Stimulated activated CD8-positive, alpha-beta memory T cell treated with anti-CD3 and anti-CD28 coated beads, Interleukin-15, amount 100 ng/mL, for 24 hours (primary cell): ENCODE measurements around the gene MCM5.
"Not testable (repeated sequence)": the region's sequence is repeated elsewhere in the genome, so short reads cannot be mapped to it uniquely, and the experiment has no call there.

Experiments
- DNase-seq: peaks from one replicate; pipeline ENCODE4 v3.0.0-alpha.2; 2020; ENCODE audit warnings: low read depth

Gene MCM5

GRCh38 chr22:35432228-35432905 lies 32.4 kb downstream of the MCM5 start:
- no peak for DNase-seq

DNA sequence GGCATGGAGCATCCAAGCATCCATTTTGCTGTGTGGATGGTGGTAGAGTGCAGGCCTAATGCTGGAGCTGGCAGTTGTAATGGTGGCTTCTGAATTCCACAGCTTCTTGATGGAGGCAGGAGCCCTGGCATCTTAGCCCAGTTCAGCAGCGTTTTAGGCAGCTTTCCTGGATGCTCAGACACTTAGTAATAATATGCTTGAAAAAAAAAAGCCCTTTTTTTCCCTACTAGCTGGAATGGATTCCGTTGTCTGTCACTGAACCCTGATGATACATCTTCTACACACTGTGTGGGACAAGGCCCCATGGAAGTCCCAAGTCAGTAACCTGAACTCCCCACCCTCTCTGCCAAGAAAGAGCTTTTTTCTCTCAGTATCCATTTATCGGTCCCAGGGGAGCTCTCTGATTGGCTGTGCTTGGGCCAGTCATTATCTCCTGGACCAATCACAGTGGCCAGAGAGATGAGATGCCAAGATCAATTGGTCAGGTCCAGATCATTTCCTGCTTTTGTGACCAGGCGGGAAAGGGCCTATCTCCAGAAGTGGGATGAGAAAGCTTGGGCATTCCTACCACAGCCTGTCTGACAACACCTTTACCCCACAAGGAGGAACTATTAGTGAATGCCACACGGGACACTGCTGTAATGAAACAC lies 34.2 kb downstream of the MCM5 start:
- DNase-seq = no peak

- DNase-seq = no peak
Measured at GRCh38 chr22:35435201-35435740, 35.3 kb downstream of the MCM5 start.

DNA sequence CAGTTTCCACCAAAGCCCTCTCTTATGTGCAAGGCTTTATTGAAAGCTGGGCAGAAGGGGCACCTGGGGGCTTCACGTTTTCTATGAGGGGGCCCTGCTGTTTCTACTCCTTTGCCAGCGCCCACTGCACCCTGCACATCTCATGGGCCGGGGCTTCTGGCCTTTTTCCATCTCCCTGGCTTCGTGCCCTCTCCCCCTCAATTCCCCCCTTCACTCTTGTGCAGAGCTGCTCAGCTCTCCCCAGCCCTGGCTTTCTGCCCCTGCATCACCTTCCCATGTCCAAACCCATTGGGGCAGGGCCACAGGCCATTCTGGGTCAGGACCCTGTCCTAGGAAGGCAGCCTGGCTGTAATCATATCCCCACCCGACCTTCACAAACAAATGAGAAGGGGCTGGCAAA lies 36.5 kb downstream of the MCM5 start:
- no peak for DNase-seq

DNA sequence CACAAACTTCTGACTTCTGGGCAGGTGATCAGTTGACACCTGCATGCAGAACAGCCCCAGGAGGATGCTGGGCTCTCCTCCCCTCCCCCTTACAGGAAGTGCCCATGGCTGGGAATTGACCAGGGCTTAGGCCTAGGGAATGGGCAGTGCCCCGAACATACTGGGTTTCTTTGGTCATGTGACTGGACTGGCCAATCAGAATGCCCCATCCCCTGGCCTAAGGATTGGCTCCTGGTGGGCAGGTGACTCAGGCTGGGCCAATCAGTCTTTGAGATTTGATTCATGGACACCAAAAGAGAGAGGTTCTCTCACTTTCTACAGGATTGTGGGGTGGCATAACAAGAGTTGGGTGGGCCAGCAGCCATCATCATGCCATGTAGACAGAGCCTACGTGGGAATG lies 37.1 kb downstream of the MCM5 start:
- no peak for DNase-seq

GRCh38 chr22:35438673-35439364 lies 38.9 kb downstream of the MCM5 start:
- DNase-seq = not testable (repeated sequence)

DNA sequence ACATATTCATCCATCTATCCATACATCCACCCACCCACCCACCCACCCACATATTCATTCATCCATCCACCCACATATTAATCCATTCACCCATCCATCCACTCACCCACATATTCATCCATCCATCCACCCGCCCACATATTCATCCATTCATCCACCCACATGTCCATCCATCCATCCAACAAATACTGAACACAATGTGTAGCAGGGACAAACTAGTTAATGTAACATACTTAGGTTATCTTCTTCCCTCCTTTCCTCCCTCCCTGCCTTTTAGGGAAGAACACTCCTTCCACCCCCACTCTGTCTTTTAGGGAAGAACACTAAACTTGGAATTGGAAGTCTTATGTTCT lies 39.4 kb downstream of the MCM5 start:
- DNase-seq = no peak

DNA sequence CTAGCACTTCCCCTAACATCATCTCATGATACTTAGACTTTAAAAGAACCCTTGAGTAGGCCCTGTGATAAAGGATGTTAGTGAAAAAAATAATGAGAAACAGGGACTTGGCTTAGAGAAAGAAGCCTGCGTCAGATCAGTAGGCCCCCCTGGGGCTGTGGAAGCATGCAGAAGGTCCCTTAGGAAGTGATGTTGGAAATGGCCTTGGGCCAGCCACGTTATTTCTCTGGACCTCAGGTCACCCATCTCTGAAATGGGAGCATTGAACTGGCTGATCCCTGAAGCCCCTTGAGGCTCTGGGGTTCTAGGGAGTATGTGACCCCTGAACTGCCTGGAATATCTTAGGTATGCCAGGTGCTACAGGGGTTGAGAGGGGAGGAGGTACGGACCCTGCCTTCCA lies 40.2 kb downstream of the MCM5 start:
- no peak for DNase-seq

DNA sequence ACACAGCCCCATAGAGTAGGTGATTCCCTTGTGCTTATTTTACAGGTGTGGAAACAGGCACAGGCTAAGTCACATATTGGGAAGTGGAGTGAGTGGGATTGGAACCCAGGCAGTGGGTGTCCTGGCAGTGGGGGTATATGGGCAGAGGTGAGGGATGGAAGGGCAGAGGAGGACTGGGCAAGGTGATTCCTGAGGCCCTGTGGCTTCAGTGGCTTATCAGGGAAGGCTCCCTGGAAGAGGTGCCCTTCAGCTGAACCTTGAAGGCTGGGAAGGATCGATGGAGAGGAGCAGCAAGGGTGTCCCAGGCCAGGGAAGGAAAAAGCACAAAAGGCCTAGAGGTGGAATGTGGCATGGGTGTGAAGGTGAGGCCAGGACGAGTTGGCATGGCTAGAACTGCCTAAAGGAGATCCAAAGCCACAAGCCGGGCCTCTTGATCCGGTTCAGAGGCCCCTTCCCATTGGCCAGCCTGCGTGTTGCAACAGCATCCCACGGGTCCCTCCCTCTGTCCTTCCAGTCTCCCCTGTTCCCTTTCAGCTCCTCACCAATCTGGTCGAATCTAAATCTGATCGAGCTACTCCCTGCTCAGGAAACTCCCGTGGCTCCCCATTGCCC lies 41.7 kb downstream of the MCM5 start:
- no peak for DNase-seq

DNA sequence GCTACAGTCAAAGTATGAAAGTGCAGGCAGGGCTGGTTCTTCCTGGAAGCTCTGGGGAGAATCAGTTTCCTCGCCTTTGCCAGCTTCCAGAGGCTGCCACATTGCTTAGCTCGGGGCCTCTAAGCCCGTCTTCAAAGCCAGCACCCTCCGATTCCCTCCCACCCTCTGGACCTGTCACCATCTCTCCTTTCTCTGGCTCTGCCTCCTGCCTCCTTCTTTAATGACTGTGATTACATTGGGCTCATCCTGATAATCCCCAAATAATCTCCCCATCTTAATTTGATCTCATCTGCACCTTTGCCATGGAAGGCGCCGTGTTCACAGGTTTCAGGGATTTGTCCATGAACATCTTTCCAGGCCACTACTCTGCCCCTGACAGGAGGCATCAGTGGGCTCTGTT lies 42.5 kb downstream of the MCM5 start:
- DNase-seq = no peak

DNA sequence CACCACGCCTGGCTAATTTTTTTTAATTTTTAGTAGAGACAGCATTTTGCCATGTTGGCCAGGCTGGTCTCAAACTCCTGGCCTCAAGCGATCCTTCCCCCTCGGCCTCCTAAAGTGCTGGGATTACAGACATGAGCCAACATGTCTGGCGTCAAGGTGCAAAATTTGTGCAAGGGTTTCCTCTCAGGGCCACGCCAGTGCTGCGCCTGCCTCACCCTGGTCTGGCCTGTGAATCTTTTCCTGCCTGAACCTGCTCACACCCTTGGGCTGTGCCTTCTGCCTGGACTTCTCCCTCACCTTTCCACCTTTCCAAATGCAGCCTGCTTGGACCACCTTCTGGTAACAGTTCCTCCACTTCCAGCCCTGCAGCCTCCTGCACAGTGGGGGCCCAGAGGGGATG lies 43.4 kb downstream of the MCM5 start:
- no peak for DNase-seq

GRCh38 chr22:35443790-35444684 lies 44.1 kb downstream of the MCM5 start:
- DNase-seq = no peak

DNA sequence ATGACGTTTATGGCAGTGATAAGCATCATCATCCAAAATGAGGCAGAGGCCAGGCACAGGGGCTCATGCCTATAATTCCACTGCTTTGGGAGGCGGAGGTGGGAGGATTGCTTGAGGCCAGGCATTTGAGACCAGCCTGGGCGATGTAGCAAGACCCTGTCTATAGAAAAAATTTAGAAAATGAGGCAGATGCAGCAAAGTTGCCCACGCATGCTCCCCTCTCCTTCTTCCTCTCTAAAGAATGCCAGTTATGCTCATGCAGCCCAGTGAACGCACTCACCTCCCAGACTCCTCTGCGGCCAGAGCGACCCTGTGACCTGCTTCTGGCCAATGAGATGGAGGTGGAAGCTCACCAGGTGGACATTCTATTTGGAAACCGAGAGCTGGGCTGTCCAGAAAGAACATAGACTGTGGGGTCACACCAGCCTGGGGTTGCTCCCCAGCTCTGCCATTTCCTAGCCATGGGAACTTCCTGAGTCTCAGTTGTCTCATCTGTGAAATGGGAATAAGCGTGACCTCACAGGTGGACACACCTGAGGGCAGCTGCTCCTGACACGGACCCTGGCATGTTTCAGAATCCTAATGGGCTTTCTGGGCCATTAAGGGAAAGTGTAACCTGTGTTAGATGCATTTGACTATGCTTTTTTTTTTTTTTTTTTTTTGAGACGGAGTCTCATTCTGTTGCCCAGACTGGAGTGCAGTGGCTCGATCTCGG lies 44.9 kb downstream of the MCM5 start:
- no peak for DNase-seq

DNA sequence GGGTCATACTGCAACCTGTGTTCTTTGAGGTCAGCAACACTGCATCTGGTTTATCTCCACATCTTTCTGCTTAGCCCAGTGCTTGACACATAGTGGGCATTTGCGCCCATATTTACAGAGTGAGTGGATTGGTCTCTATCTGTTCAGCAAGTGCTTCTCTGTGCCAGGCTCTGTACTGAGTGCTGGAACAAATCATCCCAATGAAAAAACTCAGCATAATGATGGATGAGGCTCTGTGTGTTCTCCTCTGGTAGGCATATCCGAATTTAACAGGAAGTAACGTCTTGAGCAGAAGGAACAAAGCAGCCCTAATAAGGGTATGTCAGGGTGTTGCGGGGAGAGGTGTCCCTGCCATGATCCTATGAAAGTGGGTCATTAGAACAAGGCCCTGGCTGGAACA lies 46.0 kb downstream of the MCM5 start:
- DNase-seq = no peak

DNA sequence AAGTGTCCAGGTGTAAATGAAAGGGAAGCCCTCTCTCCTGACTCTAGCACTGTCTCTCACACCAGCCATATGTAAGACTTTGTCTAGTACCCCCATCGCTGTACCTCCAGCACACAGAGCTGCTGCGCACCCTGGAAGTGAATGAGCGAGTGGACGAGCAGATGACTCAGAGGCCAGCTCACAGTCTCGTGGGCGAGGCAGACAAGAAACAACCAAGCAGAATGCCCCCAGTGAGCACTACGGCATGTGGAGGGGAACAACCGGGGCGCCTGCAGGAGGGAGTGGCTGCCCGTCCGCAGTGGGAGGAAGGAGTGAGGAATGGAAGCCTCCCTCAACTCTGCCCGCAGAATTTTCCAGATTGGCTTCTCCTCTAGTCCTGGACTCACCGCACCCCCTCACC lies 46.4 kb downstream of the MCM5 start:
- DNase-seq = no peak

GRCh38 chr22:35448523-35448922 lies 48.6 kb downstream of the MCM5 start:
- DNase-seq = no peak

GRCh38 chr22:35449829-35450689 lies 50.1 kb downstream of the MCM5 start:
- DNase-seq = no peak

DNA sequence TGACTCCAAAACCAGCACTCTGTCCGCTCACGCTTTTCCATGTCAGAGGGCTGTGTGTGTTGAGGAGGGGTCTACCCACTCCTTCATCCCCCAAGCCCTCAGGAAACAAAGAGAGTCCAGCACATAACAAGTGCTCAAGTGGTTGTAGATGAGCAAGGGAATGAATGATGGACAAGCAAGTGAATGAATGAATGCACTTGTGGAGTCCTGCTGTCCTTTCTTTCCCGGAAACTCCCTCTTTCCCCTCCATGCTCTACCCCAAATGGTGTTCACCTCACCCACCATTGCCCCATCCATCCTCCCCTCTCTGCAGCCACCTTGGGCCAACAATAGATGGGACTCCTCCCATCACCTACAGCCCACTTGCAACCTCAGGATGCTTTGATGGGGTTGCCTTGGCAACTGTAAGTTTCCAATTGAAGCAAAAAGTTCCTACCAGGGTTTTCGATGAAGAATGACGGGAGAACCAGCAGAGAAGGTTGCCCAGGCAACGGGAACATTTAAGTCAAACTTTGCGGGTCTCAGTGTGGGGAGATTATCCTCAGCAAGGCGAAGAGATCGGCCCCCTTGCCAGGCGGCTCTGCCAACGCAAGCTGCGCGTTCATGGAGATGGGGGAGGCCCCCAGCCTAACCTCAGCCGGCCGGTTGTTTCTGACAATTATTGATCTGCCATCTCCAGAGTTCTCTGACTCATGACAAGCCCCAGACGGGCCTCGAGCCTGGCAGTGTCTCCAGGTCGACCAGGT lies 51.1 kb downstream of the MCM5 start:
- no peak for DNase-seq

DNA sequence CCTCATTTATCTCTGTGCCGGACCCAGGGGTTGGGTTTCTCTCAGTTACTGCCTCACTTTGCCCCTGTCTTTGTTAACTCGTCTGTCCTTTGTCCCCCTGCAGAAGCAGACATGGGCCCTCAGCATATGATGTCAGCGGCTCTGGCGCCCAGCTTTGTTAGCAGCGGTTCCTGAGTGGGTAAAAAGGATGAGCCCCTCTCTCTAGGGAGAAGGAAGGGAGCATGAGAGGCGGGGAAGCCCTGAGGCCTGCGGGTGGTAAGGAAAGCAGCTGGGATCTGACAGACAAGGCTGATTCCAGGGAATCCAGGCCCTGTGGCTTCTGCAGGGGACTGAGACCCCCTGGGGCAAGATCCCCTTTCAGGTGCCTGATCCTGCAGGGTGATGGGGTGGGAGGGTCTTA lies 51.7 kb downstream of the MCM5 start:
- no peak for DNase-seq
